T-helper 1 cell treated with Interleukin-12 subunit alpha and Interleukin-12 subunit beta and Interleukin-4 antibody, amounts not matched to agents 30 μg/mL and 1 μg/mL, for 36 hours (primary cell): ENCODE data around the gene HNRNPC.
"Not testable (repeated sequence)": the region's sequence is repeated elsewhere in the genome, so short reads cannot be mapped to it uniquely, and the experiment has no call there.

Source experiments
- H3K27ac Mint-ChIP-seq: one replicate; pipeline ENCODE4 v1.8.0; 2021; ENCODE audit warnings: mild to moderate bottlenecking, mixed read lengths
- H3K27me3 Mint-ChIP-seq: one replicate; pipeline ENCODE4 v1.8.0; 2021; ENCODE audit warnings: low read depth, mixed read lengths
- H3K36me3 Mint-ChIP-seq: one replicate; pipeline ENCODE4 v1.8.0; 2021; ENCODE audit warnings: low read depth, mixed read lengths
- H3K4me1 Mint-ChIP-seq: one replicate; pipeline ENCODE4 v1.8.0; 2021; ENCODE audit warnings: low read depth, mixed read lengths
- H3K4me3 Mint-ChIP-seq: one replicate; pipeline ENCODE4 v1.8.0; 2021; ENCODE audit warnings: mild to moderate bottlenecking, moderate library complexity, mixed read lengths
- H3K9me3 Mint-ChIP-seq: one replicate; pipeline ENCODE4 v1.8.0; 2021; ENCODE audit warnings: mixed read lengths

HNRNPC gene

DNA sequence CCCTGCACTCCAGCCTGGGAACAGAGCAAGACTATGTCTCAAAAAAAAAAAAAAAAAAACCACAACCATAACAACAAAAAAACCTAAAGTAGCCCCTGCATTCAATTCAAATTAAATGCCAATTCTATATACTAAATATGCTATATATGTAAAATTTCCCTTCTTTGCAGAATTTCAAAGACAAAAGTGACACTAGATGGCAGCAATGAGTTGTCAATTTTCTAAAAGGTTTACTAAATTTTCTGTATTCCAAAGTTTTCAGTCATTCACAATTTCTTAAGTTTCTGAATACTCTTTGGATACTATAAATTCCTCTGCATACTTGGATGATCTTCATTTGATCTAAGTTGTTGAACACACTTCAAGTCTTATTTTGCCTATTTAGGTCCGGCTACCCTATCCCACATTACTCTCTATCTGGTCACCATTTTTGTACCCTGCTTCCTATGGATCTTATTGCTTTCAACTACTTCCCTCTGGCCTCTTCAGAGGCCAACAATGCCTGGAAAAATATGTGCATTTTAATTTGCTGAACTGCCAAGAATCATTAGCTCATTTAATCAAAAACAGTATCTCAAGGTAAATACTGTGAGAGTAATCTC is 27.9 kb downstream of the HNRNPC start:
- H3K4me3 Mint-ChIP-seq = no peak overlapping the region
- no peak overlapping the region for H3K27ac Mint-ChIP-seq
- H3K9me3 Mint-ChIP-seq = no peaks in the 10 kb centered on the region
- peaks cover 30% of the 10 kb centered on the region for H3K4me1 Mint-ChIP-seq
- H3K36me3 Mint-ChIP-seq = peaks cover 27% of the 10 kb centered on the region
- H3K27me3 Mint-ChIP-seq = no peaks in the 10 kb centered on the region

DNA sequence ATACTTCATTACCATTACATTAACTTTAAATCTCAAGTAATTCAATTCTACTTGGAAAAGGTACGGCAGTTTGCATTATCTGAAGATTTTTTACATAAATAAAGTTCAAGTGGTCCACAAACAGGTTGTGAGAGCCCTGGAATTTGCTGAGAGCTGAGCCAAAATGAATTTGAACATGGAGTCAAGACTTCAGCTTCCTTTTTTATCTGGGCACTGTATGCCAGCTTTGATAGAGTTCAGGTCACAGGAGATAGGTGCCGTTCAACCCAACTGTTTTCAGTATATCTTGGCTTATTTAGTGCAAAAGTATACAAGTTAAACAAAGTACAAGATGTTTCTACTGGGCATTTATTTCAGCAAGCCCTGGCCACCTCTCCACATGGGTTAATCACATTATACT is 28.8 kb downstream of the HNRNPC start:
- Mint-ChIP-seq H3K27me3 (no peaks in the 10 kb centered on the region), H3K4me3 (no peak overlapping the region), H3K4me1 (peaks cover 39% of the 10 kb centered on the region), H3K36me3 (peaks cover 29% of the 10 kb centered on the region), H3K9me3 (no peaks in the 10 kb centered on the region), H3K27ac (no peak overlapping the region)

DNA sequence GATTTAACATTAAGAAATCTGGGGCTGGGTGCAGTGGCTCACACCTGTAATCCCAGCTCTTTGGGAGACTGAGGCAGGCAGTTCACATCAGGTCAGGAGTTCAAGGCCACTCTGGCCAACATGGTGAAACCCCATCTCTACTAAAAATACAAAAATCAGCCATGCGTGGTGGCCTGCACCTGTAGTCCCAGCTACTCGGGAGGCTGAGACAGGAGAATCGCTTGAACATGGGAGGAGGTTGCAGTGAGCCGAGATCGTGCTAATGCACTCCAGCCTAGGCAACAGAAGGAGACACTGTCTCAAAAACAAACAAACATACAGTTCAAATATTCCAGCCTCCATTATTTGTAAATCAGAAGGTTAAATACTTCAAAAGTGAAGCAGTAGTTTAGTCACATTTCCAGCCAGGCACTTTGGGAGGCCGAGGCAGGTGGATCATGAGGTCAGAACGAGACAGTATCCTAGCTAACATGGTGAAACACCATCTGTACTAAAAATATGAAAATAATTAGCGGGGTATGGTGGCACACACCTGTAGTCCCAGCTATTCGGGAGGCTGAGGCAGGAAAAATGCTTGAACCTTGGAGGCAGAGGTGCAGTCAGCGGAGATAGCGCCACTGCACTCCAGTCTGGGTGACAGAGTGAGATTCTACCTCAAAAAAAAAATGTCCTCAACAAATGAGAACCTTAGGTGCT is 30.3 kb downstream of the HNRNPC start:
- H3K4me1 Mint-ChIP-seq = peaks cover 43% of the 10 kb centered on the region
- peaks cover 32% of the 10 kb centered on the region for H3K36me3 Mint-ChIP-seq
- no peaks in the 10 kb centered on the region for H3K9me3 Mint-ChIP-seq
- H3K4me3 Mint-ChIP-seq = no peak overlapping the region
- no peaks in the 10 kb centered on the region for H3K27me3 Mint-ChIP-seq
- no peak overlapping the region for H3K27ac Mint-ChIP-seq

- Mint-ChIP-seq H3K9me3 (no peaks in the 10 kb centered on the region), H3K27me3 (no peaks in the 10 kb centered on the region), H3K4me3 (no peak overlapping the region), H3K4me1 (peaks cover 45% of the 10 kb centered on the region), H3K27ac (no peak overlapping the region), H3K36me3 (peaks cover 28% of the 10 kb centered on the region)
These were observed 32.1 kb downstream of the HNRNPC start for GRCh38 chr14:21236948-21237797.

GRCh38 chr14:21234112-21234511 is 35.1 kb downstream of the HNRNPC start:
- Mint-ChIP-seq H3K36me3 (peaks cover 47% of the 10 kb centered on the region), H3K4me1 (peaks cover 62% of the 10 kb centered on the region), H3K4me3 (no peak overlapping the region), H3K9me3 (no peaks in the 10 kb centered on the region), H3K27ac (peak overlapping the region; percentile 0), H3K27me3 (no peaks in the 10 kb centered on the region)

GRCh38 chr14:21233457-21234076 is 35.7 kb downstream of the HNRNPC start:
- peaks cover 47% of the 10 kb centered on the region for H3K36me3 Mint-ChIP-seq
- H3K9me3 Mint-ChIP-seq = no peaks in the 10 kb centered on the region
- H3K27me3 Mint-ChIP-seq = no peaks in the 10 kb centered on the region
- peaks cover 62% of the 10 kb centered on the region for H3K4me1 Mint-ChIP-seq
- no peak overlapping the region for H3K27ac Mint-ChIP-seq
- H3K4me3 Mint-ChIP-seq = no peak overlapping the region

- Mint-ChIP-seq H3K27me3 (no peaks in the 10 kb centered on the region), H3K9me3 (no peaks in the 10 kb centered on the region), H3K36me3 (peaks cover 60% of the 10 kb centered on the region), H3K27ac (peak overlapping the region; percentile 85), H3K4me1 (peaks cover 58% of the 10 kb centered on the region), H3K4me3 (peak overlapping the region; percentile 53)
These were observed 38.1 kb downstream of the HNRNPC start for GRCh38 chr14:21231020-21231652.

- no peaks in the 10 kb centered on the region for H3K27me3 Mint-ChIP-seq
- peak overlapping the region; percentile 85 for H3K27ac Mint-ChIP-seq
- H3K9me3 Mint-ChIP-seq = no peaks in the 10 kb centered on the region
- peak overlapping the region; percentile 63 for H3K4me3 Mint-ChIP-seq
- peaks cover 49% of the 10 kb centered on the region for H3K4me1 Mint-ChIP-seq
- H3K36me3 Mint-ChIP-seq = peaks cover 61% of the 10 kb centered on the region
These were observed 39.4 kb downstream of the HNRNPC start for GRCh38 chr14:21229821-21230220.

GRCh38 chr14:21227981-21228380 is 41.3 kb downstream of the HNRNPC start:
- peaks cover 50% of the 10 kb centered on the region for H3K4me1 Mint-ChIP-seq
- H3K27ac Mint-ChIP-seq = no peak overlapping the region
- H3K36me3 Mint-ChIP-seq = peaks cover 62% of the 10 kb centered on the region
- no peaks in the 10 kb centered on the region for H3K9me3 Mint-ChIP-seq
- no peaks in the 10 kb centered on the region for H3K27me3 Mint-ChIP-seq
- H3K4me3 Mint-ChIP-seq = no peak overlapping the region

DNA sequence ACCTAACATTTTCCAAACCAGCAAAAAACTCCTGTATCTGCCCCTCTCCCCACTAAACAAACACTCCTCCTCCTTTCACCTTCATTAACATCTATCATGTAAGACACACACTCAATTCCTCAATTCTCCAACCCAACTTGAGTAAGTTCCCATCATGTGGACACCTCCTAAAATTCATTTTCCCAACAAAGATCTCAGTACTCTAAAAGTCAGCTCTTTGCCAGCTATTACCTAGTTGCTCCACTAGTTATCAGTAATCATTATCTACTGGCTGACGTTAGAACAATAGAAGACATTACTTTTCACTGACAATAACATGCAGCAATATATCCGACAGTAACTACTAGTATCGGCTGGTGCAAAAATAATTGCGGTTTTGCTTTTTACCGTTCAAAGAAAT is 42.1 kb downstream of the HNRNPC start:
- H3K27ac Mint-ChIP-seq = no peak overlapping the region
- H3K36me3 Mint-ChIP-seq = peaks cover 69% of the 10 kb centered on the region
- peaks cover 51% of the 10 kb centered on the region for H3K4me1 Mint-ChIP-seq
- H3K9me3 Mint-ChIP-seq = no peaks in the 10 kb centered on the region
- no peak overlapping the region for H3K4me3 Mint-ChIP-seq
- no peaks in the 10 kb centered on the region for H3K27me3 Mint-ChIP-seq

GRCh38 chr14:21226467-21226866 is 42.8 kb downstream of the HNRNPC start:
- H3K27me3 Mint-ChIP-seq = no peaks in the 10 kb centered on the region
- no peak overlapping the region for H3K27ac Mint-ChIP-seq
- H3K4me1 Mint-ChIP-seq = peaks cover 50% of the 10 kb centered on the region
- H3K9me3 Mint-ChIP-seq = no peaks in the 10 kb centered on the region
- no peak overlapping the region for H3K4me3 Mint-ChIP-seq
- peaks cover 67% of the 10 kb centered on the region for H3K36me3 Mint-ChIP-seq

GRCh38 chr14:21225164-21225563 is 44.1 kb downstream of the HNRNPC start:
- H3K27me3 Mint-ChIP-seq, H3K9me3 Mint-ChIP-seq, H3K4me3 Mint-ChIP-seq, H3K27ac Mint-ChIP-seq: not testable (repeated sequence)
- peaks cover 44% of the 10 kb centered on the region for H3K4me1 Mint-ChIP-seq
- H3K36me3 Mint-ChIP-seq = peaks cover 62% of the 10 kb centered on the region

GRCh38 chr14:21220874-21221477 is 48.3 kb downstream of the HNRNPC start:
- Mint-ChIP-seq H3K36me3 (peaks cover 48% of the 10 kb centered on the region), H3K27ac (peak overlapping the region; percentile 77), H3K27me3 (no peaks in the 10 kb centered on the region), H3K4me3 (no peak overlapping the region), H3K4me1 (peaks cover 40% of the 10 kb centered on the region), H3K9me3 (no peaks in the 10 kb centered on the region)
